Renal pelvis (tissue), 4 donors: ENCODE measurements around the gene UGGT2. TPM values are rescaled to one million over a fixed set of nuclear protein-coding genes. Genes with fewer than 3 reads are reported as not detected.
"Not testable (repeated sequence)": the region's sequence is repeated elsewhere in the genome, so short reads cannot be mapped to it uniquely, and the experiment has no call there.

Source experiments
- DNase-seq: peaks from one replicate; pipeline ENCODE4 v3.0.0-alpha.2; 2013
- polyA plus RNA-seq, 3 donors: library from polyadenylated mRNA; unstranded; fragments of 120-200 nt; gene quantifications; one replicate each; pipeline ENCODE4 v1.2.1, GENCODE V29; 2013; ENCODE audit not compliant: insufficient read length in 3 of 3

UGGT2 gene
- polyA plus RNA-seq, 3 donors = 32.2 to 48.7 (median 46.3) TPM

GRCh38 chr13:95805921-95806320 lies 247.3 kb downstream of the UGGT2 start:
- peak; percentile 58 for DNase-seq

- DNase-seq = no peak
Observed at GRCh38 chr13:95801825-95802224, 251.4 kb downstream of the UGGT2 start.

GRCh38 chr13:95800436-95800835 lies 252.8 kb downstream of the UGGT2 start:
- no peak for DNase-seq

- no peak for DNase-seq
Observed at GRCh38 chr13:95797016-95797415, 256.2 kb downstream of the UGGT2 start.

- DNase-seq = no peak
Observed at GRCh38 chr13:95793781-95794180, 259.4 kb downstream of the UGGT2 start.

GRCh38 chr13:95793018-95793555 lies 260.1 kb downstream of the UGGT2 start:
- no peak for DNase-seq

- DNase-seq = no peak
Observed at GRCh38 chr13:95791084-95791722, 262.0 kb downstream of the UGGT2 start.

GRCh38 chr13:95789315-95789714 lies 263.9 kb downstream of the UGGT2 start:
- not testable (repeated sequence) for DNase-seq

- DNase-seq = no peak
Observed at GRCh38 chr13:95788100-95788463, 265.1 kb downstream of the UGGT2 start.

GRCh38 chr13:95787356-95788099 lies 265.7 kb downstream of the UGGT2 start:
- no peak for DNase-seq

GRCh38 chr13:95784900-95785290 lies 268.3 kb downstream of the UGGT2 start:
- no peak for DNase-seq

GRCh38 chr13:95784161-95784899 lies 268.9 kb downstream of the UGGT2 start:
- DNase-seq = no peak

- DNase-seq = no peak
Observed at GRCh38 chr13:95783747-95784146, 269.5 kb downstream of the UGGT2 start.

- DNase-seq = not testable (repeated sequence)
Observed at GRCh38 chr13:95781940-95782339, 271.3 kb downstream of the UGGT2 start.

- DNase-seq = no peak
Observed at GRCh38 chr13:95781016-95781415, 272.2 kb downstream of the UGGT2 start.

GRCh38 chr13:95779522-95779921 lies 273.7 kb downstream of the UGGT2 start:
- no peak for DNase-seq

- DNase-seq = no peak
Observed at GRCh38 chr13:95771905-95772304, 281.3 kb downstream of the UGGT2 start.

- peak; percentile 47 for DNase-seq
Observed at GRCh38 chr13:95763601-95764000, 289.6 kb downstream of the UGGT2 start.

GRCh38 chr13:95762626-95763025 lies 290.6 kb downstream of the UGGT2 start:
- DNase-seq = not testable (repeated sequence)

GRCh38 chr13:95756072-95756471 lies 297.1 kb downstream of the UGGT2 start:
- DNase-seq = no peak

- DNase-seq = no peak
Observed at GRCh38 chr13:95754069-95754468, 299.1 kb downstream of the UGGT2 start.

- DNase-seq = no peak
Observed at GRCh38 chr13:95752677-95753076, 300.5 kb downstream of the UGGT2 start.
